Mesodermal cell (in vitro differentiated cells): ENCODE measurements around the gene AFDN.
A peak's percentile ranks its signal among the peaks of the same experiment; 100 is the strongest.

Experiments used
- H3K27ac ChIP-seq: 2 replicates; pipeline ENCODE4 v1.7.0; 2013; ENCODE audit warnings: mild to moderate bottlenecking, low read depth, low read length, moderate library complexity; ENCODE audit not compliant: severe bottlenecking
- H3K36me3 ChIP-seq: 2 replicates; pipeline ENCODE4 v1.7.1; 2013; ENCODE audit warnings: mild to moderate bottlenecking, low read length, moderate library complexity; ENCODE audit not compliant: control insufficient read depth, insufficient read depth
- H3K4me1 ChIP-seq: one replicate; pipeline ENCODE4 v1.7.1; 2013; ENCODE audit warnings: mild to moderate bottlenecking, low read length; ENCODE audit not compliant: insufficient read depth, control insufficient read depth, poor library complexity, severe bottlenecking
- H3K4me3 ChIP-seq: 2 replicates; pipeline ENCODE4 v1.7.0; 2013; ENCODE audit warnings: low read length, control low read depth, mild to moderate bottlenecking; ENCODE audit not compliant: insufficient read depth, poor library complexity, severe bottlenecking; ENCODE audit errors: extremely low read depth
- H3K9me3 ChIP-seq: 2 replicates; pipeline ENCODE4 v1.7.1; 2013; ENCODE audit warnings: mild to moderate bottlenecking, low read length, moderate library complexity; ENCODE audit not compliant: control insufficient read depth
- WGBS, 2 experiments: methylation state at CpG; one replicate each; pipeline ENCODE4 v1.1.5; 2013; ENCODE audit warnings: missing lambda C conversion rate in 2 of 2; ENCODE audit not compliant: insufficient coverage in 2 of 2; 5-methylcytosine and 5-hydroxymethylcytosine counted together

Gene AFDN

DNA sequence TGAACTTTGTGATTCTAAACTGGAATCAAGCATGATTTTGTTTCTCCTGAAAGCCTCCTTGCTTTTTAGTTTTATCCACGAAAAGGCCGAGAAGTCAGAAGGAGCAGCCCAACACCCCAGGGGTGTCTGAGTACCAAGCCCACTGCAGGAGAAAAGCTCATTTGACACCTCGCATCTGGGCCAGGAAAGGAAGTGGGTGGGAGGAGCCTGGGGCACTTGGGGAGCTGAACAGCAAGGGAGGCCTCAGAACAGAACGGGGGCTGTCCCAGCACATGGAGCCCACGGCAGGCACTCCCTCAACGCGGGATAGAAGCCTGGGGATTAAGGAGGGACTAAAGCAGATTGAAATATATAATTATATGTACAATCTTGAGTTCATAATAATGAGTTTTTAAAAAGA is 177.3 kb downstream of the AFDN start:
- no peak overlapping the region for H3K27ac ChIP-seq
- H3K4me3 ChIP-seq, result no peak overlapping the region
- H3K4me1 ChIP-seq, result peaks cover 2% of the 10 kb centered on the region

DNA sequence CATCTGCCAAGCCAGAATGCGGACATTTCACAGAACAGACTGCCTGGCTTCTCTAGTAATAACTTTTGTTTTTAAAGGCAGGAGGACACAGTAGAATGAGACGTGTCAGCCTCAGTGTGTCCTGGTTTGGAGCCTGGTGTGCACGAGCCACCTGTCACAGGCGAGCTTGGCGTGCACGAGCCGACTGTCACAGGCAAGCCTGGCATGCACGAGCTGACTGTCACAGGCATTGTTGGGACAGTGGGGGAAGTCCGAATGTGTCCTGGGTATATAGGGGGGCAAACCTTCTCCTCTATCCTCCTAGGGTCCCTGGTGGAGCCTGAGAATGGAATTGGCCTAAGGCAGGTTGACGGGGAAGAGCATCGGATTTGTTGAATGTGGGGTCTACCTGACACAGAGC is 178.2 kb downstream of the AFDN start:
- peaks cover 2% of the 10 kb centered on the region for H3K4me1 ChIP-seq
- H3K9me3 ChIP-seq, result peaks cover 10% of the 10 kb centered on the region
- WGBS, 2 experiments, result 95 to 98% methylated on average over 9 of the region's 11 CpGs
- H3K27ac ChIP-seq, result no peak overlapping the region
- no peak overlapping the region for H3K4me3 ChIP-seq
- no peaks in the 10 kb centered on the region for H3K36me3 ChIP-seq

More for the DNA sequence above, 177.3 kb downstream of the AFDN start:
- Histone ChIP-seq H3K9me3 (peaks cover 10% of the 10 kb centered on the region), H3K36me3 (no peaks in the 10 kb centered on the region)
- WGBS, 2 experiments, result 73 to 84% methylated on average over 2 to 3 of the region's 7 CpGs

DNA sequence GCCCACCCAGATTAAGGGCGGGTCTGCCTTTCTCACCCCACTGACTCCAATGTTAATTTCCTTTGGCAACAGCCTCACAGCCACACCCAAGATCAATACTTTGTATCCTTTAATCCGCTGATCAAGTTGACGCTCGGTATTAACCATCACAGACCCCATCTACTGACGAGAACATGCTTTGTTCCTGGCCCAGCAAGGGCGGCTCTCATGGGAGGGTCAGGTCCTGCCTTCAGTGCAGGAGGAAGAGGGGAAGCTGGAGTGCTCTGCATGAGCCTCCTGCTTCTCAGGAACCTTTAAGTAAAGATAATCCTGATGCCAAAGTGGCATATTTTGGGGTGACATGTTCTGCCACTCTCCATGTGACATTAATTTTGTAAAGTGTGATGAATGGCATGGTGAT is 179.1 kb downstream of the AFDN start:
- H3K9me3 ChIP-seq, result peaks cover 17% of the 10 kb centered on the region
- H3K36me3 ChIP-seq, result no peaks in the 10 kb centered on the region
- H3K4me1 ChIP-seq, result peaks cover 2% of the 10 kb centered on the region
- 88 to 100% methylated on average over 1 to 4 of the region's 6 CpGs for WGBS, 2 experiments
- no peak overlapping the region for H3K27ac ChIP-seq
- no peak overlapping the region for H3K4me3 ChIP-seq

DNA sequence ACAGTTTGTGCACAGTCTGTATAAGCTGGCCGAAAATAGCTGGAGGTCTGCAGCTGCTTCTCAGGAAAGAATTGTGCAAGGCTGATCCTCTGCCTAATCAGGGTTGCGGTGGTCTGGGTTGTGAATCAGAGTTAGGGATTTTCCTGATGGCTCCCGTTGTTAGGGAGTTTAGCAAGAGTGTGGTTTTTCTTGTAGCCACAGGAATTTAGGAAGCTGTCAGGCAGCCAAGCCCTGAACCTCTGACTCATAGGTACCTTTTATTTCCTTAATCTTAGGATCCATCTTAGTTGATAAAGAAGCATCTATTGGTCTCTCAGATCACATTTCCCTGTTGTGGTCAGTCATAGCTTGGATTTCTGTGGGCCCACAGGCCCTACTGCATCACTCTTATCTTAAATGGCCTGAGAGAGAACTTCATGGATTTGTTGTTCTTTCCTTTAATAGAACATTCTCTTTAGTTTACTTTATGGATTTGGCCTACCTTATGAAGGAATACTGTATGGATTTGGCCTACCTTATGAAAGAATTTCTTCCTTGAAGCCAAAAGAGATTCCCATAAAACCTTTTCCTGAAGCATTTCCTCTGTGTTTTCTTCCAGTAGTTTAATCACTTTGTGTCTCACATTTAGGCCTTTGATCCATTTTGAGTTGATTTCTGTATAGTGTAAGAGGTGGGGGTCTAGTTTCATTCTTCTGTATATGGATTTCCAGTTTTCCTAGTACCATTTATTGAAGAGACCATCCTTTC is 181.1 kb downstream of the AFDN start:
- H3K9me3 ChIP-seq, result peaks cover 32% of the 10 kb centered on the region
- H3K36me3 ChIP-seq, result no peaks in the 10 kb centered on the region
- H3K4me3 ChIP-seq, result no peak overlapping the region
- peak overlapping the region; percentile 51 for H3K27ac ChIP-seq
- 66 to 84% methylated on average over 3 of the region's 3 CpGs for WGBS, 2 experiments
- peaks cover 2% of the 10 kb centered on the region for H3K4me1 ChIP-seq

- 94 to 100% methylated on average over 2 to 3 of the region's 3 CpGs for WGBS, 2 experiments
- H3K4me1 ChIP-seq, result peaks cover 2% of the 10 kb centered on the region
Observed at GRCh38 chr6:168009331-168009730, 182.6 kb downstream of the AFDN start.

DNA sequence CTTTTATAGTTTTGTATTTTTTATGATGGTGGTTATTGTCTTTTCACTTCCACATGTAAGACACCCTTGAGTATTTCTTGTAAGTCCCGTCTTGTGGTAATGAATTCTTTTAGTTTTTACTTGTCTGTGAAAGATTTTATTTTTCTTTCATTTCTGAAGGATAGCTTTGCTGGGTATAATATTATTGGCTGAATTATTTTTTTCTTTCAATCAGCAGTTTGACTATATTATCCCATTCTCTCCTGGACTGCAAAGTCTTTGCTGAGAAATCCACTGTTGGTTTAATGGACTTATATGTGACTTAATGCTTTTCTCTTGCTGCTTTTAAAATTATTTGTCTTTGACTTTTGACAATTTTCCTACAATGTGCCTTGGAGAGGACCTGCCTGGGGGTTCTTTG is 184.6 kb downstream of the AFDN start:
- Histone ChIP-seq H3K36me3 (no peaks in the 10 kb centered on the region), H3K4me3 (no peak overlapping the region), H3K27ac (no peak overlapping the region), H3K9me3 (peaks cover 38% of the 10 kb centered on the region), H3K4me1 (peaks cover 2% of the 10 kb centered on the region)
- WGBS, 2 experiments, result no CpG with 5 or more reads among the region's 1 CpG

More at GRCh38 chr6:168009331-168009730, 182.6 kb downstream of the AFDN start:
- H3K36me3 ChIP-seq, result no peaks in the 10 kb centered on the region
- no peak overlapping the region for H3K4me3 ChIP-seq
- H3K9me3 ChIP-seq, result peaks cover 32% of the 10 kb centered on the region
- H3K27ac ChIP-seq, result no peak overlapping the region

GRCh38 chr6:168012431-168013249 is 185.9 kb downstream of the AFDN start:
- Histone ChIP-seq H3K27ac (no peak overlapping the region), H3K4me3 (no peak overlapping the region), H3K36me3 (no peaks in the 10 kb centered on the region), H3K4me1 (peaks cover 7% of the 10 kb centered on the region), H3K9me3 (peaks cover 34% of the 10 kb centered on the region)
- 84 to 87% methylated on average over 10 to 11 of the region's 13 CpGs for WGBS, 2 experiments

DNA sequence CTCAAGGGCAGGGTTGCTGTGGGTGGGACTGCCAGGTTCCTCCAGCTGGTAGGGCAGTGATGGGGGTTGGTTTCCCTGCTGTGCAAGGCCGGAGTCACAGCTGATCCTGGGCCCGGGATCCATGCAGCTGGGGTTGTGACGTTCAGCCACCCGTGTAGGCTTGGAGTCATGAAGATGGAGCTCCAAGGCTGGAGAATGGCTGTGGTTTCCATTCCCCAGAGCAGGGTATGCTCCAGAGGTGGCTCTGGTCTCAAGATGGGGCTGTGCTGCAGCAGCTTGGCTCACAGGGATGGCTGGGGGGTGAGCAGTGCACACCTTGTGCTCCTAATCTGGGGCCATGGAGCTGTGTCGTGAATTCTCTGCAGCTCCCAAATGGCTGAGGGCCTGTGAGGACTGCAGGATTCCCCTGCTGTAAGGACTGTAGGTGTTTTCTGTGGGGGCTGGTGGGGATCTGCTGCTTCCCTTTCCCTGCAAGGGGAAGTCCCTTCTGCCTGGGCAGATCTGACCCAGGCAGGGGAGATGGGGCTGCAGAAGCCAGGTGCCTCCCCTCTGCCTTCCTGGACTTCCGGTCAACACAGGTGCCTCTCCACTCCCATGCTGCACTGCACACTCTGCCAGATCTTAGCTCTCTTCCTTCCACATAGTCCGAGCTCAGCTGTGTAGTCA is 186.7 kb downstream of the AFDN start:
- H3K36me3 ChIP-seq, result no peaks in the 10 kb centered on the region
- no peak overlapping the region for H3K4me3 ChIP-seq
- H3K9me3 ChIP-seq, result peaks cover 30% of the 10 kb centered on the region
- peaks cover 5% of the 10 kb centered on the region for H3K4me1 ChIP-seq
- WGBS, 2 experiments, result 85 to 88% methylated on average over 7 of the region's 7 CpGs
- H3K27ac ChIP-seq, result no peak overlapping the region

DNA sequence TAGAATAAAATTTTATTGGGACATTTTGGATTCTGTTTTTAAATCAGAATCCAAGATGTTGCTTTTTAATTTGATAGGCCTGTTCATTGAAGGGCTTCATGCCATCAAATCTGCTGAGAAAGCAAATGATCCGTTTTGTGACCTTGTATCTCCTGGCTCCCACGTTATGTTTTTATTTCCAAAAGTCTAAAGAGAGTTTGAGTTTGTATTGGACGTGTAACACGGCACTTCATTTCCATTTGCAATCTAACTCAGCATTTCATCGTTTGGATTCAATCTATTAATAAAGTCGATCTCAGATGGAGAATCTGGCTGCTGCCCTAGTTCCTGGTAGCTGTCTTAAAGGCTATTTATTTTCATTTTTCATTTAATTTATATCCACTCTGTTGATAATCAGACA is 187.7 kb downstream of the AFDN start:
- Histone ChIP-seq H3K4me3 (no peak overlapping the region), H3K27ac (no peak overlapping the region), H3K9me3 (peaks cover 29% of the 10 kb centered on the region), H3K36me3 (no peaks in the 10 kb centered on the region), H3K4me1 (peaks cover 5% of the 10 kb centered on the region)
- 87 to 100% methylated on average over 1 to 5 of the region's 6 CpGs for WGBS, 2 experiments

- Histone ChIP-seq H3K4me3 (no peak overlapping the region), H3K27ac (no peak overlapping the region)
- 89 to 97% methylated on average over 3 of the region's 4 CpGs for WGBS, 2 experiments
Observed at GRCh38 chr6:168015009-168015408, 188.3 kb downstream of the AFDN start.

More at GRCh38 chr6:168015009-168015408, 188.3 kb downstream of the AFDN start:
- Histone ChIP-seq H3K9me3 (peaks cover 29% of the 10 kb centered on the region), H3K36me3 (no peaks in the 10 kb centered on the region), H3K4me1 (peaks cover 5% of the 10 kb centered on the region)
